BJ (cell line): ENCODE measurements around the gene BLACAT1. TPM values are rescaled to one million over a fixed set of nuclear protein-coding genes. Genes with fewer than 3 reads are reported as not detected.
A peak's percentile ranks its signal among the peaks of the same experiment; 100 is the strongest.

Source experiments
- CTCF ChIA-PET: fragments of 350-600 bp; formaldehyde crosslinking; extraction: SDS; loops from one replicate; lab custom pipeline; 2021; ENCODE audit warnings: antibody characterized with exemption, inconsistent platforms; lab: Yijun Ruan, JAX
- POLR2A ChIA-PET: fragments of 300-600 bp; sonication (Branson Sonifier 250); formaldehyde crosslinking; extraction: SDS; loops from one replicate; lab custom pipeline; 2021; ENCODE audit warnings: antibody characterized with exemption; lab: Charles Lee
- DNase-seq: peaks from one replicate; pipeline ENCODE4 v3.0.0-alpha.2; 2011; ENCODE audit warnings: low read depth
- H3K27me3 ChIP-seq: 2 replicates; pipeline ENCODE4 v1.6.0; 2011; ENCODE audit warnings: low read length; ENCODE audit not compliant: control insufficient read depth, insufficient read depth
- H3K36me3 ChIP-seq: 2 replicates; pipeline ENCODE4 v1.5.1; 2011; ENCODE audit warnings: low read length; ENCODE audit not compliant: control insufficient read depth, insufficient read depth
- H3K4me3 ChIP-seq: 2 replicates; pipeline ENCODE4 v1.5.1; 2011; ENCODE audit warnings: low read depth, mild to moderate bottlenecking, control low read depth, low read length
- polyA plus RNA-seq: library from polyadenylated mRNA; depleted of rRNA; stranded (reverse); fragments of >200 nt; gene quantifications from 2 replicates; pipeline ENCODE4 v1.2.3, GENCODE V29; 2011
- TF ChIP-seq, protein P1 (sequence below): IDR thresholded peaks from 2 replicates; pipeline ENCODE4 v1.5.1; 2011; ENCODE audit warnings: low read depth, mild to moderate bottlenecking, control low read depth, inconsistent platforms, low read length, moderate library complexity; ENCODE audit not compliant: insufficient read depth

Gene BLACAT1
- polyA plus RNA-seq, 1 experiment = 0.02 TPM

DNA sequence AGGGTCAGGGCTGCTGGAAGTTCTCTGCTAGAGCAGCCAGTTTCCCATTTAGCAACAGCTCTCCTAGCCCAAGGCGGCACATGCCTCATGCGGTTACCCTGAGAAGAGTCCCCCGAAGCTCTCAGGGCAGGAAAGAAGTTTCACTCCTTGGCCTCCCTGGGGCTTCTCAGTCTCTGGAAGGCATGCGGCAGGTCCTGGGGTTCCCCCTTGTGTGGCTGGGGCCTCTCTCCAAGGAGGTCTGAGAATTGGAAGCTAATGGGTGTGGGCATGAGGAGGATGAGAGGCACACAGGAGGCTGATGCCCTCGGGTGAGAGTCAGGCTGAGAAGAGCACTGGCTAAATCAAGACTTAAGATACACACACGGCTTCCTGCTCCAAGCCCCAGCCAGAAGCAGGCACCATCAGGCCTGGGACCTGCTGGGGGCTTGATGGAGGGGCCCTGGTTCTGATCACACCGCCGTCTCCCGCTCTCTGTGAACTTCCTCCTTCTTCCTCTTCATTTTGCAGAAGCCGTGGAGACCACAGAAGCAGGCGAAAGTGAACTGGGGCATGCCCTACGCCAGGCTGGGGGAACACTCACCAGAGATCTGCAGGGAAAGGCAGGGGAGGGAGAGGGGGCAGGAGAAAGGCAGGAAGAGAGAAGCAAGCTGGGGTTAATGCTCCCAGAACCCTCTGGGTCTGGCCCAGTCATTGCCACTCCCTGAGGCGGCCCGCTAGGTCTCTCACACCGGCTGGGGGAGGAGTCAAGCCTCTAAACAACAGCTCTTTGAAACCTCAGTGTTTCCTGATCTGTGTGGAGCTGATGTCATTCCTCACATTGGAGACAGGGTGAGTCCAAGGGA is 15.1 kb downstream of the BLACAT1 start:
- DNase-seq = no peak
- Histone ChIP-seq H3K4me3 (no peak overlapping the region), H3K27me3 (peaks cover 36% of the 10 kb centered on the region), H3K36me3 (no peaks in the 10 kb centered on the region)
- TF ChIP-seq, protein P1, sequence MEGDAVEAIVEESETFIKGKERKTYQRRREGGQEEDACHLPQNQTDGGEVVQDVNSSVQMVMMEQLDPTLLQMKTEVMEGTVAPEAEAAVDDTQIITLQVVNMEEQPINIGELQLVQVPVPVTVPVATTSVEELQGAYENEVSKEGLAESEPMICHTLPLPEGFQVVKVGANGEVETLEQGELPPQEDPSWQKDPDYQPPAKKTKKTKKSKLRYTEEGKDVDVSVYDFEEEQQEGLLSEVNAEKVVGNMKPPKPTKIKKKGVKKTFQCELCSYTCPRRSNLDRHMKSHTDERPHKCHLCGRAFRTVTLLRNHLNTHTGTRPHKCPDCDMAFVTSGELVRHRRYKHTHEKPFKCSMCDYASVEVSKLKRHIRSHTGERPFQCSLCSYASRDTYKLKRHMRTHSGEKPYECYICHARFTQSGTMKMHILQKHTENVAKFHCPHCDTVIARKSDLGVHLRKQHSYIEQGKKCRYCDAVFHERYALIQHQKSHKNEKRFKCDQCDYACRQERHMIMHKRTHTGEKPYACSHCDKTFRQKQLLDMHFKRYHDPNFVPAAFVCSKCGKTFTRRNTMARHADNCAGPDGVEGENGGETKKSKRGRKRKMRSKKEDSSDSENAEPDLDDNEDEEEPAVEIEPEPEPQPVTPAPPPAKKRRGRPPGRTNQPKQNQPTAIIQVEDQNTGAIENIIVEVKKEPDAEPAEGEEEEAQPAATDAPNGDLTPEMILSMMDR = no peak
- ChIA-PET CTCF (interaction anchor here (0.8 to 4.8 kb wide), 3 partner anchors 11 to 45 kb away, joined by 3 to 19 read pairs (median 11); no protein-coding TSS in a partner anchor), POLR2A (no interaction called here)

DNA sequence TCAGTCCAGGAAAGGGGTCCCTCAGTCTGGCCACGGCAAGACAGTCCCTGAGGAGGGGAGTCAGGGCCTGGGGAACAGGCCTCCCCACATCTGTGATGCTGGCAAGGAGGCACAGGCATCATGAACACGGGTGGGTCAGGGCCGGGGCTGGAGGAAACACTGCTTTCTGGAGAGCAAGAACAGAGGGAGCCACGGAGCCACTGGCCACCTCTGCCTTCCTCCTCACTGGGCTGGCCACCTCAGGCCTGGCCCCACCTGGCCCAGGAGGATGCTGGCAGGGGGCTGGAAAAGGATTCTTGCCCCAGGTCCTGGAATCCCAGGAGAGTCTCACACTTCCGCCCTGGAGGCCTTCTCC is 15.7 kb downstream of the BLACAT1 start:
- CTCF ChIA-PET = interaction anchor here (0.7 to 4.8 kb wide), 4 partner anchors 8 to 46 kb away, joined by 3 to 26 read pairs (median 15); no protein-coding TSS in a partner anchor
- TF ChIP-seq, protein P1 = no peak
- Histone ChIP-seq H3K27me3 (peaks cover 37% of the 10 kb centered on the region), H3K4me3 (no peak overlapping the region), H3K36me3 (no peaks in the 10 kb centered on the region)
- no peak for DNase-seq
- POLR2A ChIA-PET = no interaction called here

DNA sequence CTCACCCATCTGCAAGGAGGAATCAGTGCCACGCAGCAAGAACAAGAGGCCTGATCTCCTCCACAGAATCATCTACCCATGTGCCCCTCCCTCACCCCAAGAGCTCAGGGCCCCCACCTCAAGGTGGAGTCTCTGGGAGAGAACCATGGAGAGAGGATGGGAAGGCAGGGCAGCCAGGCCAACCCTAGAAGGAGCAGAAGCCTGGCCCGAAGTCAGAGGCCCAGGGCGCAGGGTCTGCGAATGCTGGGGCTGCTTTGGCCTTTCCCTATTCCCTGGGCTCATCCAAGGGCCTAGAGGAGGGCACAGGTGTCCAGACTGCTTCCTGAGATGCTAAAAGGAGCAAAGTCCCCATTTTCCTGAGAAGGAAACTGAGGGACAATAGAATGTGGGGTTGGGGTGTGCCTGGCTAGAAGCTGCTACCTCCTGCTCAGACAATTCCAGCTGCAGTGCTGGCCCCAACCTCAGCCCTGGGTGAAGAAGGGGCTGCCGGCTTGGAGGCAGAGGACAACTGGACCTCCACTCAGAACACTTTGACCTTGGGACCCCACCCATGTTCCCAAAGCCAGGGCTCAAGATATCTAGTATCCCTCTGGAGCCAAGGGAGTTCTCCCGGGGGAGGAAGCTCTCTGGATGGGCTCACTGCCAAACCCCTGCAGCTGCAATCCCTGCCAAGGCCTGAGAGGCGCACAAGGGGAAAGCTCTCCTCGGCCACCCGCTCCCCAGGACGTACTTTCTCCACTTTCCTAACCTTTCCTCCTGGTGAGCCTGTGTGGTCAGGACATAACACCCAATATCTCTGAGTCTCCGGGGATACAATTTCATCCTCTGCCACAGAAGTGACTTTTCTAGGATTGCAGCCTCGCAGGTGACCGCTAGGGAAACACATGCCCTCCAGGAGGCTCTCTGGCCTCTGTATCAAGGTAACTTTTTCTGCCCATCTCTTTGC is 17.4 kb downstream of the BLACAT1 start:
- DNase-seq = no peak
- Histone ChIP-seq H3K4me3 (no peak overlapping the region), H3K36me3 (no peaks in the 10 kb centered on the region), H3K27me3 (peaks cover 38% of the 10 kb centered on the region)
- TF ChIP-seq, protein P1 = peak; percentile 72
- POLR2A ChIA-PET = no interaction called here
- CTCF ChIA-PET = interaction anchor here (0.7 to 2.1 kb wide), 16 partner anchors 8 to 193 kb away, joined by 3 to 26 read pairs (median 4); partner anchors contain the start of gene ELK4

DNA sequence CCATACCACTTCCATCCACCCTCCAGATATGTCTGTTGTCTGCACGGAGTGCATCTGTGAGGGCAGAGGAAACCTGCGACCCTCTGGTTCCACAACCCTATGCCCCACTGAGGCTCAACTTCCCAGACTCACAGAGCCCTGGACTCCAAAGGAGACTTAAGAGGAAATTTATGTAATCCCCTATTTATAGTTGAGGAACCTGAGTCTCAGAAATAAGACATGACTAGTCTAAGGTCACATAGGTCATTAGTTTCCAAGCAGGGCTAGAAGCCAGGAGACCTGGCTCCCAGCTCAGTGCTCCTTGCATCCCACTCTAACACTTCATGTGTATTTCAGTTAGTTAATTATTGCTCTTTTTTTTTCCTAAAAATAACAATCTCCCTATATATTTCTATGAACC is 18.3 kb downstream of the BLACAT1 start:
- CTCF ChIA-PET = interaction anchor here (1.2 to 1.9 kb wide), 2 partner anchors 19 to 83 kb away, joined by 3 to 7 read pairs; no protein-coding TSS in a partner anchor
- TF ChIP-seq, protein P1 = no peak
- POLR2A ChIA-PET = no interaction called here

More for the DNA sequence above, 18.3 kb downstream of the BLACAT1 start:
- Histone ChIP-seq H3K4me3 (no peak overlapping the region), H3K36me3 (no peaks in the 10 kb centered on the region), H3K27me3 (peaks cover 39% of the 10 kb centered on the region)
- no peak for DNase-seq
